ENCODE data around the gene LSAMP. TPM values are rescaled to one million over a fixed set of nuclear protein-coding genes. Genes with fewer than 3 reads are reported as not detected.

The LSAMP gene
- total RNA-seq, 1 experiment from 2014 or later, result 3.1 TPM

DNA sequence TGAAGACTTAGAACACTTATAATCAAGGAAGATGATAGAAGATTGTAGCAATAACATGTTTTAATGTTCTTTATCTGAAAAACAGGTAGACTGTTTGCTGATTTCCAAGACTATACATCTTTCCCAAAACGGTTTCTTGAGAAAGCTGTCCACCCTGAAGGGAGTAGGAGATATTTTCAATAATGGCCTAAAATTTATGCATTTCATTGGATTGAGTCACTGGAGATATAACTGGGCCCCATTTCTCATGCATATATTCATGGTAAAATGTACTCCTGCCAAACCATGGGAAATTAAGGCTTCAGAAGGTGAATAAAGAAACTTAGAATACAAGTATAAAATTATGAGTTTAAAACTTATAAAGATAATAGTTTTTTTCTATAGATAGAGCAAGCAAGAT is 143.9 kb downstream of the LSAMP start:
- Histone ChIP-seq H3K4me3 (ENCODE audit: low read depth in 2 of 2, low read length in 2 of 2) (no peak overlapping the region), H3K36me3 (ENCODE audit: control insufficient read depth, insufficient read depth, low read length) (no peaks in the 10 kb centered on the region), H3K27me3 (ENCODE audit: control insufficient read depth, insufficient read depth, low read length) (no peaks in the 10 kb centered on the region), H3K9me3 (ENCODE audit: control insufficient read depth, insufficient read depth, low read depth, low read length) (no peaks in the 10 kb centered on the region), H3K27ac (ENCODE audit: low read length) (no peak overlapping the region), H3K4me1 (ENCODE audit: control insufficient read depth, insufficient read depth, low read length) (no peaks in the 10 kb centered on the region)
- no peak for TF ChIP-seq SIN3A (IDR thresholded peaks at IDR 0.05; ENCODE audit: borderline replicate concordance, insufficient read depth, low read depth, low read length)
- POLR2A ChIA-PET, result no interaction called here
- CTCF ChIA-PET, result no interaction called here
- no peak for DNase-seq (ENCODE audit: low read depth, low spot score)
- no peak for ATAC-seq
- intact Hi-C loops (cut with micrococcal nuclease; ENCODE audit: unreplicated experiment) (no loop called here), in situ Hi-C loops (cut with HindIII; ENCODE audit: low pct_unique_long_range_greater_than_20kb, low sequenced_read_pairs) (no loop called here)
- BruUV-seq (replicated peaks), result no TSS peak

DNA sequence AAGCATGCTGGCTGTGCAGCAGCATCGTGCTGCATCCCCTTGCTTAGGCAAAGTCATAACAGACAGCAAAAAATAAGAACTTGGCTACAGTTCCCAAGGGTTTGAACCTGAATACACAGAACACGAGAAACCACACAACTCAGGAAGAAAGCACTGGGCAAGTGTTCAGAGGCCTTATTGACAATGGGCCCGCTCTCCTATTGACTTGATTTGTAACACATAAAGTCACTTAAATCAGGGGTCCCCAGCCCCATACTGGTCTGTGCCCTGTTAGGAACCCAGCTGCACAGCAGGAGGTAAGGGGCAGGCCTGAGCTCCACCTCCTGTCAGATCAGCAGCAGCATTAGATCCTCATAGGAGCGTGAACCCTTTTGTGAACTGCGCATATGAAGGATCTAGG is 145.1 kb downstream of the LSAMP start:
- Histone ChIP-seq H3K4me3 (ENCODE audit: low read depth in 2 of 2, low read length in 2 of 2) (no peak overlapping the region), H3K27me3 (ENCODE audit: control insufficient read depth, insufficient read depth, low read length) (no peaks in the 10 kb centered on the region), H3K36me3 (ENCODE audit: control insufficient read depth, insufficient read depth, low read length) (no peaks in the 10 kb centered on the region), H3K27ac (ENCODE audit: low read length) (no peak overlapping the region), H3K9me3 (ENCODE audit: control insufficient read depth, insufficient read depth, low read depth, low read length) (no peaks in the 10 kb centered on the region), H3K4me1 (ENCODE audit: control insufficient read depth, insufficient read depth, low read length) (no peaks in the 10 kb centered on the region)
- ATAC-seq, result no peak
- CTCF ChIA-PET, result no interaction called here
- intact Hi-C loops (cut with micrococcal nuclease; ENCODE audit: unreplicated experiment) (no loop called here), in situ Hi-C loops (cut with HindIII; ENCODE audit: low pct_unique_long_range_greater_than_20kb, low sequenced_read_pairs) (no loop called here)
- no peak for DNase-seq (ENCODE audit: low read depth, low spot score)
- POLR2A ChIA-PET, result no interaction called here
- no peak for TF ChIP-seq SIN3A (IDR thresholded peaks at IDR 0.05; ENCODE audit: borderline replicate concordance, insufficient read depth, low read depth, low read length)
- TF ChIP-seq TCF7L2 (IDR thresholded peaks at IDR 0.05; ENCODE audit: low read depth, low read length), result no peak
- TF ChIP-seq, protein P1, sequence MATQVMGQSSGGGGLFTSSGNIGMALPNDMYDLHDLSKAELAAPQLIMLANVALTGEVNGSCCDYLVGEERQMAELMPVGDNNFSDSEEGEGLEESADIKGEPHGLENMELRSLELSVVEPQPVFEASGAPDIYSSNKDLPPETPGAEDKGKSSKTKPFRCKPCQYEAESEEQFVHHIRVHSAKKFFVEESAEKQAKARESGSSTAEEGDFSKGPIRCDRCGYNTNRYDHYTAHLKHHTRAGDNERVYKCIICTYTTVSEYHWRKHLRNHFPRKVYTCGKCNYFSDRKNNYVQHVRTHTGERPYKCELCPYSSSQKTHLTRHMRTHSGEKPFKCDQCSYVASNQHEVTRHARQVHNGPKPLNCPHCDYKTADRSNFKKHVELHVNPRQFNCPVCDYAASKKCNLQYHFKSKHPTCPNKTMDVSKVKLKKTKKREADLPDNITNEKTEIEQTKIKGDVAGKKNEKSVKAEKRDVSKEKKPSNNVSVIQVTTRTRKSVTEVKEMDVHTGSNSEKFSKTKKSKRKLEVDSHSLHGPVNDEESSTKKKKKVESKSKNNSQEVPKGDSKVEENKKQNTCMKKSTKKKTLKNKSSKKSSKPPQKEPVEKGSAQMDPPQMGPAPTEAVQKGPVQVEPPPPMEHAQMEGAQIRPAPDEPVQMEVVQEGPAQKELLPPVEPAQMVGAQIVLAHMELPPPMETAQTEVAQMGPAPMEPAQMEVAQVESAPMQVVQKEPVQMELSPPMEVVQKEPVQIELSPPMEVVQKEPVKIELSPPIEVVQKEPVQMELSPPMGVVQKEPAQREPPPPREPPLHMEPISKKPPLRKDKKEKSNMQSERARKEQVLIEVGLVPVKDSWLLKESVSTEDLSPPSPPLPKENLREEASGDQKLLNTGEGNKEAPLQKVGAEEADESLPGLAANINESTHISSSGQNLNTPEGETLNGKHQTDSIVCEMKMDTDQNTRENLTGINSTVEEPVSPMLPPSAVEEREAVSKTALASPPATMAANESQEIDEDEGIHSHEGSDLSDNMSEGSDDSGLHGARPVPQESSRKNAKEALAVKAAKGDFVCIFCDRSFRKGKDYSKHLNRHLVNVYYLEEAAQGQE (IDR thresholded peaks at IDR 0.05; ENCODE audit: insufficient read depth in 1 of 2, low read depth in 2 of 2, low read length in 1 of 2), result no peak
- TF ChIP-seq POLR2AphosphoS5 (IDR thresholded peaks at IDR 0.05; ENCODE audit: low read depth, low read length), result no peak
- BruUV-seq (replicated peaks), result no TSS peak

DNA sequence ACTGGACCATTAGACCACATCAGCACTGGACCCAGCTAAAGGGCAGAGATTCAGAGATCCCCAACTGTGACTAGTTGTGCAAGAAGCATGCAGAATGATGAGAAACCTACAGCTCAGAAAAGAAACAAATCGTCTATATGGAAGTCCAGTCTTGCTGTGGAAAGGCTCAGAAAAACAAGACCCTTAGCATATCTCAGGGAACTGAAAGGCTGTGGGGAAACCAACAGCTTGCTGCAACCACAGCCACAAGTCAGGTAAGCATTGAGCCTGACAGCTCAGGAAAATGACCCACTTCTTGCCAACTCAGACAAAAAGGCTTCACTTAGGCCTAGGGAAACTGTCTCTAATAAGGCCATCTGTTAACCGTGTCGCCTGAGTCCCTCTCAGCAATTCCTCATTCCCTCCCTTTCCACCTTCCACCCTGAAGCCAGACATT is 145.6 kb downstream of the LSAMP start:
- ATAC-seq (no peak), DNase-seq (ENCODE audit: low read depth, low spot score) (no peak)
- H3K9me3 ChIP-seq (ENCODE audit: control insufficient read depth, insufficient read depth, low read depth, low read length), result no peaks in the 10 kb centered on the region
- no peaks in the 10 kb centered on the region for H3K36me3 ChIP-seq (ENCODE audit: control insufficient read depth, insufficient read depth, low read length)
- no peak for TF ChIP-seq TCF7L2 (IDR thresholded peaks at IDR 0.05; ENCODE audit: low read depth, low read length)
- no peak for TF ChIP-seq SIN3A (IDR thresholded peaks at IDR 0.05; ENCODE audit: borderline replicate concordance, insufficient read depth, low read depth, low read length)
- no peak for TF ChIP-seq POLR2AphosphoS5 (IDR thresholded peaks at IDR 0.05; ENCODE audit: low read depth, low read length)
- TF ChIP-seq, protein P2, sequence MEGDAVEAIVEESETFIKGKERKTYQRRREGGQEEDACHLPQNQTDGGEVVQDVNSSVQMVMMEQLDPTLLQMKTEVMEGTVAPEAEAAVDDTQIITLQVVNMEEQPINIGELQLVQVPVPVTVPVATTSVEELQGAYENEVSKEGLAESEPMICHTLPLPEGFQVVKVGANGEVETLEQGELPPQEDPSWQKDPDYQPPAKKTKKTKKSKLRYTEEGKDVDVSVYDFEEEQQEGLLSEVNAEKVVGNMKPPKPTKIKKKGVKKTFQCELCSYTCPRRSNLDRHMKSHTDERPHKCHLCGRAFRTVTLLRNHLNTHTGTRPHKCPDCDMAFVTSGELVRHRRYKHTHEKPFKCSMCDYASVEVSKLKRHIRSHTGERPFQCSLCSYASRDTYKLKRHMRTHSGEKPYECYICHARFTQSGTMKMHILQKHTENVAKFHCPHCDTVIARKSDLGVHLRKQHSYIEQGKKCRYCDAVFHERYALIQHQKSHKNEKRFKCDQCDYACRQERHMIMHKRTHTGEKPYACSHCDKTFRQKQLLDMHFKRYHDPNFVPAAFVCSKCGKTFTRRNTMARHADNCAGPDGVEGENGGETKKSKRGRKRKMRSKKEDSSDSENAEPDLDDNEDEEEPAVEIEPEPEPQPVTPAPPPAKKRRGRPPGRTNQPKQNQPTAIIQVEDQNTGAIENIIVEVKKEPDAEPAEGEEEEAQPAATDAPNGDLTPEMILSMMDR (IDR thresholded peaks at IDR 0.05), result no peak
- TF ChIP-seq, protein P1 (IDR thresholded peaks at IDR 0.05; ENCODE audit: insufficient read depth in 1 of 2, low read depth in 2 of 2, low read length in 1 of 2), result no peak
- no peaks in the 10 kb centered on the region for H3K27me3 ChIP-seq (ENCODE audit: control insufficient read depth, insufficient read depth, low read length)
- BruUV-seq (replicated peaks), result no TSS peak
- ChIA-PET CTCF (no interaction called here), POLR2A (no interaction called here)
- no peak overlapping the region for H3K4me3 ChIP-seq (ENCODE audit: low read depth in 2 of 2, low read length in 2 of 2)
- H3K4me1 ChIP-seq (ENCODE audit: control insufficient read depth, insufficient read depth, low read length), result no peaks in the 10 kb centered on the region
- intact Hi-C loops (cut with micrococcal nuclease; ENCODE audit: unreplicated experiment), result no loop called here
- no peak overlapping the region for H3K27ac ChIP-seq (ENCODE audit: low read length)
- in situ Hi-C loops (cut with HindIII; ENCODE audit: low pct_unique_long_range_greater_than_20kb, low sequenced_read_pairs), result no loop called here
